DOHH2 (cell line): Measurements from ENCODE around the gene CCDC69.

Experiments
- H3F3A ChIP-seq: fragments of 200-600 bp; sonication (generic), shearing (Covaris generic); 2 replicates; pipeline ENCODE4 v1.6.0; 2016; ENCODE audit warnings: antibody characterized with exemption, mild to moderate bottlenecking; ENCODE audit not compliant: control insufficient read depth, insufficient read depth
- H3K27ac ChIP-seq: fragments of 200-600 bp; sonication (generic); 2 replicates; pipeline ENCODE4 v1.5.1; 2014; ENCODE audit warnings: low read depth, mild to moderate bottlenecking, low read length, moderate library complexity
- H3K27me3 ChIP-seq: fragments of 200-600 bp; sonication (generic); 2 replicates; pipeline ENCODE4 v1.6.1; 2014; ENCODE audit warnings: mild to moderate bottlenecking, low read length, mixed read lengths; ENCODE audit not compliant: control insufficient read depth
- H3K36me3 ChIP-seq: fragments of 200-600 bp; sonication (generic); 2 replicates; pipeline ENCODE4 v1.6.1; 2014; ENCODE audit warnings: mild to moderate bottlenecking, low read length, moderate library complexity, mixed read lengths; ENCODE audit not compliant: control insufficient read depth
- H3K4me1 ChIP-seq: fragments of 200-600 bp; sonication (generic); 2 replicates; pipeline ENCODE4 v1.6.1; 2014; ENCODE audit warnings: mild to moderate bottlenecking, low read length, mixed read lengths; ENCODE audit not compliant: control insufficient read depth
- H3K4me2 ChIP-seq: fragments of 200-600 bp; sonication (generic); 2 replicates; pipeline ENCODE4 v1.6.0; 2014; ENCODE audit warnings: mild to moderate bottlenecking, low read length, moderate library complexity
- H3K4me3 ChIP-seq: fragments of 200-600 bp; sonication (generic); 2 replicates; pipeline ENCODE4 v1.5.1; 2014; ENCODE audit warnings: mild to moderate bottlenecking, low read length, mixed read lengths
- H3K79me2 ChIP-seq: fragments of 200-600 bp; sonication (generic); 2 replicates; pipeline ENCODE4 v1.6.1; 2014; ENCODE audit warnings: mild to moderate bottlenecking, low read length, mixed read lengths; ENCODE audit not compliant: control insufficient read depth
- H3K9me2 ChIP-seq: fragments of 200-600 bp; sonication (generic); replicated peaks from 2 replicates; pipeline ENCODE4 v1.6.1; 2014; ENCODE audit warnings: mild to moderate bottlenecking, low read length, mixed read lengths; ENCODE audit not compliant: control insufficient read depth
- H3K9me3 ChIP-seq: fragments of 200-600 bp; sonication (generic); 2 replicates; pipeline ENCODE4 v1.6.1; 2014; ENCODE audit warnings: antibody characterized with exemption, low read length, mixed read lengths; ENCODE audit not compliant: control insufficient read depth, insufficient read depth
- H4K20me1 ChIP-seq: fragments of 200-600 bp; sonication (generic); 2 replicates; pipeline ENCODE4 v1.6.0; 2014; ENCODE audit warnings: low read depth, mild to moderate bottlenecking, antibody characterized with exemption, low read length, moderate library complexity; ENCODE audit not compliant: control insufficient read depth, insufficient read depth
- EZH2phosphoT487 ChIP-seq: fragments of 200-600 bp; sonication (generic); IDR thresholded peaks from 2 replicates; pipeline ENCODE4 v1.6.1; 2017; ENCODE audit warnings: borderline replicate concordance, mild to moderate bottlenecking, antibody characterized with exemption, low read length, moderate library complexity, mixed read lengths
- TF ChIP-seq, protein P1 (sequence below): fragments of 200-600 bp; sonication (generic); IDR thresholded peaks from one replicate; pipeline ENCODE4 v1.5.1; 2014; ENCODE audit warnings: antibody characterized with exemption, mild to moderate bottlenecking, low read depth, low read length; ENCODE audit not compliant: poor library complexity, severe bottlenecking

CCDC69 gene

DNA sequence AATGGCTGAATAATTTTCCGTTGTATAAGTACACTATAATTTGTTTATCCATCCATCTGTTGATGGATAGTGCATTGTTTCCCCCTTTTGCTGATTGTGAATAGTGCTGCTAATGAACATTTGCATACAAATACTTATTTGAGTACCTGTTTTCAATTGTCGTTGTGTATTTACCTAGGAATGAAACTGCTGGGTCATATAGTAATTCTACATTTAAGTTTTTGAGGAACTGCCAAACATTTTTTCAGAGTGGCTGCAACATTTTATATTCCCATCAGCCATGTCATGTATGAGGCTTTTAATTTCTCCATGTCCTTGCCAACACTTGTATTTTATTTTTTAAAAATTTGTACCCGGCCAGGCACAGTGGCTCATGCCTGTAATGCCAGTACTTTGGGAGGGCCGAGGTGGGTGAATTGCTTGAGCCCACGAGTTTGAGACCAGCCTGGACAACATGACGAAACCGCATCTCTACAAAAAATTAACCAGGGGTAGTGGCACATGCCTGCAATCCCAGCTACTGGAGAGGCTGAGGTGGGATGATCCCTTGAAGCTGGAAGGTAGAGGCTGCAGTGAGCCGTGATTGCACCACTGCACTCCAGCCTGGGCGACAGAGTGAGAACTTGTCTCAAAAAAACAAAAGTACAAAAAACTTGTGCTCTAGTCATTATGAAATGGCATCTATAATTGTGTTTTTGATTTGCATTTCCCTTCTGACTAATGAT, 64.1 kb downstream of the CCDC69 start:
- H3K4me2 ChIP-seq: peak overlapping the region; percentile 28
- peaks cover 6% of the 10 kb centered on the region; the same call in 1 of the 2 replicates for H3F3A ChIP-seq
- H3K27me3 ChIP-seq: peaks cover 18% of the 10 kb centered on the region
- TF ChIP-seq EZH2phosphoT487: no peak
- TF ChIP-seq, protein P1, sequence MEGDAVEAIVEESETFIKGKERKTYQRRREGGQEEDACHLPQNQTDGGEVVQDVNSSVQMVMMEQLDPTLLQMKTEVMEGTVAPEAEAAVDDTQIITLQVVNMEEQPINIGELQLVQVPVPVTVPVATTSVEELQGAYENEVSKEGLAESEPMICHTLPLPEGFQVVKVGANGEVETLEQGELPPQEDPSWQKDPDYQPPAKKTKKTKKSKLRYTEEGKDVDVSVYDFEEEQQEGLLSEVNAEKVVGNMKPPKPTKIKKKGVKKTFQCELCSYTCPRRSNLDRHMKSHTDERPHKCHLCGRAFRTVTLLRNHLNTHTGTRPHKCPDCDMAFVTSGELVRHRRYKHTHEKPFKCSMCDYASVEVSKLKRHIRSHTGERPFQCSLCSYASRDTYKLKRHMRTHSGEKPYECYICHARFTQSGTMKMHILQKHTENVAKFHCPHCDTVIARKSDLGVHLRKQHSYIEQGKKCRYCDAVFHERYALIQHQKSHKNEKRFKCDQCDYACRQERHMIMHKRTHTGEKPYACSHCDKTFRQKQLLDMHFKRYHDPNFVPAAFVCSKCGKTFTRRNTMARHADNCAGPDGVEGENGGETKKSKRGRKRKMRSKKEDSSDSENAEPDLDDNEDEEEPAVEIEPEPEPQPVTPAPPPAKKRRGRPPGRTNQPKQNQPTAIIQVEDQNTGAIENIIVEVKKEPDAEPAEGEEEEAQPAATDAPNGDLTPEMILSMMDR: no peak
- no peaks in the 10 kb centered on the region for H3K9me3 ChIP-seq
- no peaks in the 10 kb centered on the region for H3K79me2 ChIP-seq
- peaks cover 62% of the 10 kb centered on the region for H3K4me1 ChIP-seq
- H3K4me3 ChIP-seq: 0 out of 2 replicates have a peak overlapping the region, but pooled peaks have one; percentile 5
- no peaks in the 10 kb centered on the region for H3K36me3 ChIP-seq
- H4K20me1 ChIP-seq: no peaks in the 10 kb centered on the region
- H3K27ac ChIP-seq: no peak overlapping the region
- no peaks in the 10 kb centered on the region for H3K9me2 ChIP-seq

DNA sequence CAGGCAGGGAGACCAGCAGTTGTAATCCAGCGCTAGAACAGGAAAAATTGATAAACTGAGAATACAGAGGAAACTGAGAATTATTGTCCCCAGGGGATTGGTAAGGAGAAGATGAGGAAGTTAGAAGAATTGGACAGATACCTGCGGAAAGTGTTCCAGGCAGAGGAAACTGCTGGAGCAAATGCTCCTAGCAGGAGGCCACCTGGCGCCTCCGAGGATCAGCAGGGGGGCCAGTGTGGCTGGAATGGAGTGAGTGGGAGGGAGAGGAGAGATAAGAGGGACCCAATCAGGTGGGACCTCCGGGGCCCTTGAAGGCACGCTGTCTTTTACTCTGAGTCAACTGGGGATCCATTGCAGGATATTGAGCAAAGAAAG, 65.6 kb downstream of the CCDC69 start:
- H4K20me1 ChIP-seq: no peaks in the 10 kb centered on the region
- H3K27me3 ChIP-seq: peaks cover 18% of the 10 kb centered on the region
- H3F3A ChIP-seq: peaks cover 7% of the 10 kb centered on the region; the same call in 1 of the 2 replicates
- H3K4me2 ChIP-seq: peak overlapping the region; percentile 94
- H3K79me2 ChIP-seq: no peaks in the 10 kb centered on the region
- no peak overlapping the region for H3K27ac ChIP-seq
- H3K4me3 ChIP-seq: peak overlapping the region; percentile 80
- TF ChIP-seq, protein P1: no peak
- no peak for TF ChIP-seq EZH2phosphoT487
- H3K9me2 ChIP-seq: no peaks in the 10 kb centered on the region
- H3K9me3 ChIP-seq: no peaks in the 10 kb centered on the region
- no peaks in the 10 kb centered on the region for H3K36me3 ChIP-seq
- peaks cover 62% of the 10 kb centered on the region for H3K4me1 ChIP-seq

DNA sequence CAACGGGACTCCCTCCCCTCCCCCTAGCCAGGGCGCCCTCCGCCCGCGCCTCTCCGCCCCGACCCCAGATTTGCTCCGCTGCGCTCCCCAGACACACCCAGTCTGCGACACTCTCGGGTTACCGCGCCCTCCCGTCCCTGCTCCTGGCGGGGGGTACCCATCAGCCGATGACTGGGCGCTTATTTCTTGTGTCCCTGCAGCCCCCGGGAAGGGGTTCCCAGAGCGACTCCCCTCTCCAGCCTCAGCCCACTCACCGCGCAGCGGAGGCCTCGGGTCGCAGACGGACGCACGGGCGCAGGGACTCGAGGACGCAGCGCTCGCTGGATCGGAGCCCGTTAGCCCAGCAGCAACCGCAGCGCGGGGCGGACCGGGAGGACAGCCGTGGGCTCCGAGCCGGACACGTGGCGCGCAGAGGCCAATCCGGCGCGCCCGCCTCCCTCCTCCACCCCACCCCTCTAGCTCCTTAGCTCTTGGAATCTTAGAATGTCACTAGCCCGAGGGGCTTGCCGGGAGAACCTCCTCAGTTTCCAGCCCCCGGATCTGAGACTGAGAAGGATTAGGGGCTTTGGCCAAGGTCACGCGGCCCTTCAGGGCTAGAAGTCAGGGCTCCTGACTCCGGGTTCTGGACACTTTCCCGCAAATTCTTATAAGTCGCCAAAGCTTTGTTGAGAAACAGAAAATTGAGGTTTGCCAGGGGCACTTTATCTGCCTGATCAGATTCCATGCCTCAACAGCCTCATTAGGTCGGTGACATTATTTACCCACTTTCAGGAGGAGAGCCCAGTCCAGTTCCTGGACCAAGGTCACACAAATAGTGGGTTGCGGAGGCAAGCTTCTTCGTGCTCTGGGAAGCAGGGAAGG, 66.2 kb downstream of the CCDC69 start, which contains the start of gene ANXA6:
Gene ANXA6, minus strand, starts transcription at position 354 of the 861 bp plus-strand sequence. CDS start 9,878 bp downstream, outside the sequence.
- Histone ChIP-seq H3K36me3 (no peaks in the 10 kb centered on the region), H4K20me1 (no peaks in the 10 kb centered on the region), H3K4me3 (peak within 1 kb of the TSS; percentile 80), H3K4me1 (peaks cover 66% of the 10 kb centered on the region), H3K27ac (no peak within 1 kb of the TSS), H3K9me2 (no peaks in the 10 kb centered on the region), H3K4me2 (peak within 1 kb of the TSS; percentile 94), H3F3A (peaks cover 7% of the 10 kb centered on the region; the same call in 1 of the 2 replicates), H3K9me3 (no peaks in the 10 kb centered on the region), H3K79me2 (no peaks in the 10 kb centered on the region), H3K27me3 (peaks cover 18% of the 10 kb centered on the region)
- TF ChIP-seq, protein P1: no peak
- 0 out of 2 replicates have a peak, but pooled peaks have one; percentile 19 for TF ChIP-seq EZH2phosphoT487
